Mucosa of descending colon (tissue), 3 donors: ENCODE results near the gene BAIAP2. TPM values are rescaled to one million over a fixed set of nuclear protein-coding genes. Genes with fewer than 3 reads are reported as not detected.

ENCODE experiments used
- ATAC-seq: fragments of 200-7000 bp; cut with Tn5 transposase; one replicate; pipeline ENCODE4 v1.9.1; 2020; ENCODE audit warnings: mild to moderate bottlenecking, moderate library complexity
- DNase-seq, 3 donors: peaks; one replicate each; pipeline ENCODE4 v3.0.0-alpha.2; 2020
- H3K36me3 ChIP-seq: fragments of 200-600 bp; one replicate; pipeline ENCODE4 v1.8.0; 2021; ENCODE audit warnings: low read depth, mild to moderate bottlenecking
- H3K4me1 ChIP-seq: fragments of 200-600 bp; one replicate; pipeline ENCODE4 v1.8.0; 2021; ENCODE audit warnings: low read depth, mild to moderate bottlenecking
- H3K4me3 ChIP-seq: fragments of 200-600 bp; one replicate; pipeline ENCODE4 v1.8.0; 2021; ENCODE audit warnings: mild to moderate bottlenecking
- H3K9me3 ChIP-seq: fragments of 200-600 bp; one replicate; pipeline ENCODE4 v1.8.0; 2021; ENCODE audit warnings: mild to moderate bottlenecking
- intact Hi-C, 2 donors: fragments of 100-400 bp; cut with DNase I in 1 of 2; cut with micrococcal nuclease in 1 of 2; formaldehyde crosslinking; loops; one replicate each; pipeline versions ENCODE4 v1.11.0 to v1.11.1; 2022; cut with DNase I, micrococcal nuclease
- total RNA-seq, 3 donors: library from RNA; stranded (reverse); fragmentation: NEBNext Ultra II Directional in 2 of 3; extraction: Animal tissue kit (Norgen Biotek cat#: 25700) in 2 of 3; gene quantifications; one replicate each; pipeline versions ENCODE4 v1.2.1 to v1.2.4, GENCODE V29; 2021 to 2023
- TF ChIP-seq, protein P1 (sequence below): fragments of 200-600 bp; IDR thresholded peaks from one replicate; pipeline ENCODE4 v1.8.0; 2022; ENCODE audit warnings: antibody characterized with exemption, mild to moderate bottlenecking
- donor health status: DM: no; HTN: no; CAD: no; lungs with moderate emphysema.
- donor health status: DM: no; HTN: no; CAD: no.
- donor health status: DM: no; HTN: yes; CAD: no.

The BAIAP2 gene
- total RNA-seq, 3 donors from 2014 or later: 11.6 to 76.7 (median 19.4) TPM

DNA sequence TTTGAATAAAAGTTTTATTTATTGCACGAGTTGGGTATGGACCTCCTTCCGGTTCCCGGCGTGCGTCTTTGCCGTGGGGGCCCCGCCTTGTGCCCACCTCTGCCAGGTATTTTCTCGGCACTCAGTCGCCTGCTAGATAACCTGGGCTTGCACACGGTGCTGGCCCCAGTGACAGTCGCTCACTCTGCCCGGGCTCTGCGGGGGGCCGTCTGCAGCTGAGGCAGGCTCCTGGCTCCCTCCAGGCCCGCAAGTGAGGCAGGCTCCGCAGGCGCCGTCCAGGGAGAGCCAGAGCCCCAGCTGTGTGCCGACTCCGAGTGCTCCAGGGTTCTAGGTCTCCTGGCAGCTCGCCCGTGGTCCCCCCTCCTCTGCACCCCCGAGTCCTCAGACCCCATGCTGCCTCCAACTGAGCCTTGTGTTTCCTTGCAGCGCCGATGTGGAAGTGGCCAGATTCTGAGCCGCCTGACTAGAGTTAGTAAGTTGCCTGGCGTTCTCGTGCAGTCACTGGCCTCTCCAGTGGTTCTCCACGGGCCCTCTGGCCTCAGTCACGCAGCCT is 75.6 kb downstream of the BAIAP2 start:
- DNase-seq (no peak), ATAC-seq (no peak)
- TF ChIP-seq, protein P1, sequence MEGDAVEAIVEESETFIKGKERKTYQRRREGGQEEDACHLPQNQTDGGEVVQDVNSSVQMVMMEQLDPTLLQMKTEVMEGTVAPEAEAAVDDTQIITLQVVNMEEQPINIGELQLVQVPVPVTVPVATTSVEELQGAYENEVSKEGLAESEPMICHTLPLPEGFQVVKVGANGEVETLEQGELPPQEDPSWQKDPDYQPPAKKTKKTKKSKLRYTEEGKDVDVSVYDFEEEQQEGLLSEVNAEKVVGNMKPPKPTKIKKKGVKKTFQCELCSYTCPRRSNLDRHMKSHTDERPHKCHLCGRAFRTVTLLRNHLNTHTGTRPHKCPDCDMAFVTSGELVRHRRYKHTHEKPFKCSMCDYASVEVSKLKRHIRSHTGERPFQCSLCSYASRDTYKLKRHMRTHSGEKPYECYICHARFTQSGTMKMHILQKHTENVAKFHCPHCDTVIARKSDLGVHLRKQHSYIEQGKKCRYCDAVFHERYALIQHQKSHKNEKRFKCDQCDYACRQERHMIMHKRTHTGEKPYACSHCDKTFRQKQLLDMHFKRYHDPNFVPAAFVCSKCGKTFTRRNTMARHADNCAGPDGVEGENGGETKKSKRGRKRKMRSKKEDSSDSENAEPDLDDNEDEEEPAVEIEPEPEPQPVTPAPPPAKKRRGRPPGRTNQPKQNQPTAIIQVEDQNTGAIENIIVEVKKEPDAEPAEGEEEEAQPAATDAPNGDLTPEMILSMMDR: no peak
- H3K4me3 ChIP-seq: no peak overlapping the region
- no peaks in the 10 kb centered on the region for H3K36me3 ChIP-seq
- intact Hi-C loops: no loop called here
- H3K4me1 ChIP-seq: no peaks in the 10 kb centered on the region
- H3K9me3 ChIP-seq: no peaks in the 10 kb centered on the region

DNA sequence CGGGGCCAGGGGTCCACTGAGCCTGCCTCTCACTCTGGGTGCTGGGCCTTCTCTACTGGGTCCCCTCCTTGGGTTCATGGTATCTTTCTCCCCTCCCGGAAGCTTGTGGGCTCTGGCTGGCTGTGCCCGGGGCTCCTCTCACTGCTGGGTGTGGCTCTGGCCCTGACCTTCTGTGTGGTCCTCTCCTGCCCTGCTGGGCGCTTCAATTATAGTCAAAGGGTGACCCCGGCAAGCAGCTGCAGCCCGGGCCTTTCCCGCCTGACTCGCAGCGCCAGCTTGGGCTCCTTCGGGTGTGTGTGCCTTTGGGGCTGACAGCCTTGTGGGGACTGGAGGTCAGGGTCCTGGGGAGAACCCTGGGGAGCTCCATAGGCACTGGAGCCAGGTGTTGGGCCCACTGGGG is 76.1 kb downstream of the BAIAP2 start:
- DNase-seq: no peak
- intact Hi-C loops: no loop called here
- ATAC-seq: no peak
- Histone ChIP-seq H3K4me1 (no peaks in the 10 kb centered on the region), H3K4me3 (no peak overlapping the region), H3K36me3 (no peaks in the 10 kb centered on the region), H3K9me3 (no peaks in the 10 kb centered on the region)
- TF ChIP-seq, protein P1: no peak

DNA sequence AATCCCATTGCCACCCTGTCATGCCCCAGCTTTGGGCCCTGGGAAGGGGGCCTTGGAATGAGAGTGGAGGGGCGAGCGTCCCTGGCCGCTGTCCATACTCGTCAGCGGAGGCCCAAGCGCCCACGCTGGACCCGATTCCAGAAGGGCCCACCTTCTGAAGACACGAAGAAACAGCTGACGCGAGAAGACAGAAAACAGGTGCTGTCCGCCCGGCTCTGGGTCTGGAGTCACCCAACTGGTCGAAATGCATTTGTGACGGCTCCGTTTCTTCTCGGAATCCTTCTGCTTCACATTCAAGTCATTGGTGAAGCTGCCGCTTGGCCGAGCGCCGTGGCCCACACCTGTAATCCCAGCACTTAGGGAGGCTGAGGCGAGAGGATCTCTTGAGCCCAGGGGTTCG is 77.5 kb downstream of the BAIAP2 start:
- ATAC-seq (no peak), DNase-seq (no peak)
- Histone ChIP-seq H3K36me3 (no peaks in the 10 kb centered on the region), H3K9me3 (no peaks in the 10 kb centered on the region), H3K4me1 (no peaks in the 10 kb centered on the region), H3K4me3 (no peak overlapping the region)
- intact Hi-C loops: no loop called here
- TF ChIP-seq, protein P1: no peak

DNA sequence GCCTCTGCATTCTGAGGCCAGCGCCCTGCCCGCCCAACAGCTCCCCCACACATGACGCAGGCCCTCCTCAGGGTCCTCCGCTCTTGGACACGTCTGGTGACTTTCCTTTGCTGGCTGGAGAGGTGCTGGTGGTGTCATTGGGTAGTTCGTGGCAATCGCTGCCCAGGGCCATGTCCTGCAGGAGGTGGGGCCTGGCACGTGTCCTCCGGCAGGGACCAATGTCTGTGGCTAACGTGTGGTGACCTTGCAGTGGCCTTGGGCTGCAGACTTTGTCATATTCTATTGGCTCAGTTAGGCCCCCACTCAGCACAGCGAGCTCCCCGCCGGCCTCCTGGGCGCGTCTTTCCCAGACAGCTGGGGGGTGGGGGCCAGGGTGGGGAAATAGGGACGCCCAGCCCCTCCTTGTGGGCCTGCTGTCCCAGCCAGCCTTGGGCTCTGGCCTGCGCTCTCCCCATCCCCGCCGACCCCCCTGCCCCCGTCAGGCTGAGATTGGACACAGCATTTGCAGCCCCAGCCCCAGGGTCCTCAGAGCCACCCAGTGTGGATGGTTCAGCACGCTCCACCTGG is 78.3 kb downstream of the BAIAP2 start:
- ATAC-seq: no peak
- Histone ChIP-seq H3K4me3 (no peak overlapping the region), H3K9me3 (no peaks in the 10 kb centered on the region), H3K36me3 (no peaks in the 10 kb centered on the region), H3K4me1 (no peaks in the 10 kb centered on the region)
- intact Hi-C loops: no loop called here
- TF ChIP-seq, protein P1: no peak
- no peak for DNase-seq

DNA sequence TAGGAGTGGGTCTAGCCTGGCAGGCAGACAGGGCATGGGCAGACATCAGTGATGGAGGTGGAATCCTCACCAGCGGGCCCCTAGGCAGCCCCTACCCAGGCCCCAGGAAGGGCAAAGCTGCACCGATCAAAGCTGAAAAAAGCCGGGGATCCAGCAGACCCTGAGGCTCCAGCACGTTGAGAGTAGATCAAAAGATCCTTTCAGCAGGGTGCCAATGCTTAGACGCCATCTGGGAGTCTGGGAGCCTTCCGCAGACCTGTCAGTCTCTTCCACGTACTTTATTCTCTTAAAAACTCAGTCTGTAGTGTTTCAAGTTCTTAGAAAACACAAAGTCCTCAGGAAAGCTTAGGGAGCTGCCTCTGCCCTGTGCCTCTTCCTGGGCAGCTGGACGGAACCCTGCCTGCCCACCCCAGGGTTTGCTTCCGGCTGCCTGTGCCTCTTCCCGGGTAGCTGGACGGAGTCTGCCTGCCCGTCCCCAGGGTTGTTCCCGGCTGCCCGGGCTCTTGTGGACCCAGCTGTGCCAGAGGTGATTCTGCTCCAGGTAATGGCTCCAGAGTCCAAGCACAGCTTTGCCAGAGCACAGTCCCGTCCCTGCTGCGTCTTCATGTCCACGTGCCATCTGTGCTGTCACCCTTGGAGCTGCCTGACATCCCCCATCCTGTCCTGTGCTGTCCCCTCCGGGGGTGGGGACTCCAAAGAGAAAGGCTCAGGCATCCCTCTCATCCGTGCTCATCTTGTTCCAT is 79.6 kb downstream of the BAIAP2 start:
- Histone ChIP-seq H3K36me3 (no peaks in the 10 kb centered on the region), H3K9me3 (no peaks in the 10 kb centered on the region), H3K4me1 (peaks cover 4% of the 10 kb centered on the region), H3K4me3 (no peak overlapping the region)
- no peak for DNase-seq
- no peak for ATAC-seq
- TF ChIP-seq, protein P1: no peak
- intact Hi-C loops: no loop called here
